GM19025 (cell line): ENCODE measurements around the gene C10orf90.

Experiments used
- ATAC-seq: cut with Tn5 transposase; IDR thresholded peaks from one replicate; pipeline ENCODE4 v1.9.1; 2021; ENCODE audit warnings: mild to moderate bottlenecking, low read depth, moderate library complexity; ENCODE audit not compliant: unreplicated experiment

The C10orf90 gene

DNA sequence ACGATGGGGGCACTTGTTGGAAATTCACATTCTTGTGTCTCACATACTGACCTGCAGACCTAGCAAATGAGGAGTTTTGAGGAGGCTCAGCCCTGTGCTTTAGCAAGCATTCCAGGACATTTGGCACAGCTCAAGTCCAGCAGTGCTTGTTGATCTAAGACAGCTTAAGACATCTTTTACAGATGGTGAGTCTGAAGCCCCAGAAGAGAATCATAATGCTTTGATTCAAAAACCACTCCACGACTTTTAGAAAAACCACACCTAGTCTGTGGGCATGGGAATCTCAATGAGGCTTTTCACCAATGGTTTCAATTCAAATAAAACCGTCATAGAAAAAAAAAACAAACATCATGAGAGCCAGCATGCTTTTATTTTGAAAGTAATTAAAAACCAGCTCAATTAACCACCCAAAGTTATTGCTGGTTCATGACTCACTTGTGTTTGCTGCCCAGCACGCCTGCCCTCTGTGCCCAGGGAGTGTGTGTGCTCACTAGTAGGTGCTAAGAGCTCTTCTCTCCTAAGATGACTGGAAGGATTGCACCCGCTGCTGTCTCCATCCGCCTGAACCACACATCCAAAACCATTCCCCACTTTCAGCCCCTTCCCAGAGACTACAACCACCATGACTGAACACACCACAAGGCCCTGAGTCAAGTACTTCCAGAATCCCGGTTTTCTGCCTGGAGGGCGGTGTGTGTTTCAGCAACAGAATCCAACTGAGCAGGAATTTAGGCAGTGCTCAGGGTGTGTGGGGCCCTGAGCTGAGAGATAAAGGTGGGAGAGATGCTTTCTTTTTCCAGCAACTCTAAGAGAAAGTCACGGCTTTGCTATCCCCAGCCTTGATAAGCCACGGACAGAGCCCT is 152.0 kb downstream of the C10orf90 start:
- ATAC-seq: no peak

DNA sequence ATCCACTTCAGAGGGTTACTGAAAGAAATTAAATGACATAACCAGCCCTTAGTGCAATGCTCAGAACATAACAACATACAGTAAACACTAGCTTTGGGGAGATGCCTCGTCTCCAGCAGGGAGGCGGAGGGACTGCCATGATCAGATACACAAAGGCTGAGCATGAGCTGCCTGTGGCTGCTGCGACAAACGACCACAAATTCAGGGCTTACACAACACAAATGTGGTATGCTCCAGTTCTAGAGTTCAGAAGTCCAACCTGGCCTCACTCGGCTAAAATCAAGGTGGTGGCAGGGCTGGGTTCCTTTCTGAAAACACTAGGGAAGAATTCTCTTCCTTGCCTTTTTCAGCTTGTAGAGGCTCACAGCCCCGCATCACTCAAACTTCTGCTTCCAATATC is 154.0 kb downstream of the C10orf90 start:
- no peak for ATAC-seq

DNA sequence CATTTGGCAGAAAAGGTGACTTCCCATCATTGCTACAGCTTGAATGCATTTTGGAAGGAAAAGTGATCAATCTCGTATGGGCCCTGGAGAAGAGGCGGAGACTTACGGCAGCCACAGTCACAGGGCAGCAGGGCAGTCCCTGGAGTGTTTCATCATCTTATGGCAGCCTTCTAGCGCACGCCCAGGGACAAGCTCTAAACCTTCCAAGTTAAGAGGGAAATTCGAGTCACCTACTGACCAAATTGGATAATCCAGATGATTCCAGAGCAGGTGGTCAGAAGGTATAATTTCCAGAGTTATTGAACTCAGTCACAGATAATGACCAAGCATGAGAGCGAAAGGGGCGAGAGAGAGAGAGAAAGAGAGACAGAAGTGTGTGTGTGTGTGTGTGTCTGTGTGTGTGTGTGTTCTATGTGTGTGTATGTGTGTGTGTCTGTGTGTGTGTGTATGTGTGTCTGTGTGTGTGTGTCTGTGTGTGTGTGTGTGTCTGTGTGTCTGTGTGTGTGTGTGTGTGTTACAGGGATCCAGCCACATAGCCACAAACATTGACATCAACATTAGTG is 158.5 kb downstream of the C10orf90 start:
- no peak for ATAC-seq

DNA sequence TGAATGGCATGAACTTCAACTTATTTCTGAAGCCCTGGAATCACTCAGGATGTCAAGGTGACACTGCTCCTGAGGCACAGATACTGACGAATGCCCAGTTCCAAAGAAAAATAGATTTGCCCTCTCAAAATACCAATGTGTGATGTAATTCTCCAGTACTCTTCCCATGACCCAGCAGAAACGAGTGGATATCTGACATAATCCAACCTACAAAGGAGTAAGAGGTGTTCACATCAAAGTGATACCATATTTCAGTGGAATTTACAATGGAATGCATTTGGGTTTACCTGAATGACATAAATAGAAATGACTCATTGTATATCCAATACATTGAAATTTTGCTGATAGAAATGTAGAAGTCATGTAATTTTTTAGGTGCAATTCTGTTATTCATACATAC is 161.3 kb downstream of the C10orf90 start:
- no peak for ATAC-seq

DNA sequence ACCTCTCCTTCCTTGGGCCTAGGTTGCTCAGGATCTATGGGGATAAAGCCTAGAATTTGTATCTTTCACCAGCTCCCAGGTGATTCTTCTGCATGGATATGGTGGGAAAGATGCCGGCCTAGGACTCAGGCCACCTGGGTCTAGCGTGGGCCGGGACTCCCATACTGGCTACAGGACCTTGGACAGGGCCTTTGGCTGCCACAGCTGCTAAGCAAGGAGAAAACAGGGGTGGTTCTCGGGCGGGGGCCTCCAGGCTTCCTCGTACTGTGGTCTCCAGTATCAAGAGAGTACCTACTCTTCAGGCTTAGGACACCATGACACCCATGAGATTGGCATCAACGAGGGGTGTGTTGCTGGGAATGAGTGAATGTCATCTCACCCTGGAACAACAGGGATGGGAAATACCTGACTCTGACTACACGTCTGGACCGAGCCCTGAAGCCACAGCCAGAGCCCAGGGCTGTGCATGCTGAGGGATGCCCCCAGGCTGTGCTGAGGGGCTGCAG is 161.9 kb downstream of the C10orf90 start:
- ATAC-seq: no peak

DNA sequence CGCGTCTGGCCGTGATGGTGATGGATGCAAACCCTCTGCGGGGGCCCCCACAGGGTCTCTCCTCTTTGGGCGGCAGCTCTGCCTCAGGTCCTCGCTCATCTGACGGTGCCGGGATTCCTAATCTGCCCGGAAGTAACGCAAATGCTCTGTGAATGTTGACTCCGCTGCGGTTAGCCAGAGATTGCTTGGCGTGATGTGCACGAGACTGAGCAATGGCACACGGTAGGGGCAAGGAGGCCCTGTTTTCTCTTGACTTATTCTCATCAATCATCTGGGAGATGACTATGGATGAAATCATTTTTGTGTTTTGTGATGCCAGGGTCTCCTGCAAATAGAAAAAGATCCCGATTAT is 165.8 kb downstream of the C10orf90 start:
- ATAC-seq: no peak

DNA sequence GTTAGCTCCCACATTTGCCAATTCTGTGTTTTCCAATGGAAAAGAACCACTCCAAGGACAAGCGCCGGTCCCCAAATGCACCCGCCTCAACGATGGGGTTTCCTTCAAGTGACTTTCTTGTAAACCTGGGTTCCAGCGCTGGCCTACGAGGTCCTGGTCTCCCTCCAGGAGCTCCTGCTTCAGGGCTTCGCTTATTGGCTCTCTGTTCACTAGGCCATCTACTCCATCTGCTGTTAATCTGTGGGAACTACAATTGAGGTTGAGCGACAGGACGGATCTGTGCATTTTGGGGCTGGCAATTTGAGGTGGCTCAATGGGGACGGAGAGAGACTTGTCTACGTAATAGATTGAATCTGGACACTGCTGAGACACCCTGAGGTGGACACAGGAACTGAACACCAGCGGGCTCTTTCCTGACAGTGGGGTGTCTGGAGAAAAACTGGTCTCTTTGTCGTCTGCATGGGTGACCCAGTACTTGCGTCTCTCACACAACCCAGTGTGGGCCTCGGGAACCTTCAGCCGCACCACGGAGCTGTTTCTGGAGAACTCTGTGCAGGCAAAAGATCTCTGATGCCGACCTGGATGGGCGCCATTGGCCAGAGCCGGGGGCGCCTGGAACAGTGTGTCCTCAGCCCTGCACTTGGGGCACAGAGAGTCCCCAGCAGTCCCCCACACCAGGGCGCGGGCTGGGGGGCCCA is 166.3 kb downstream of the C10orf90 start:
- ATAC-seq: no peak

DNA sequence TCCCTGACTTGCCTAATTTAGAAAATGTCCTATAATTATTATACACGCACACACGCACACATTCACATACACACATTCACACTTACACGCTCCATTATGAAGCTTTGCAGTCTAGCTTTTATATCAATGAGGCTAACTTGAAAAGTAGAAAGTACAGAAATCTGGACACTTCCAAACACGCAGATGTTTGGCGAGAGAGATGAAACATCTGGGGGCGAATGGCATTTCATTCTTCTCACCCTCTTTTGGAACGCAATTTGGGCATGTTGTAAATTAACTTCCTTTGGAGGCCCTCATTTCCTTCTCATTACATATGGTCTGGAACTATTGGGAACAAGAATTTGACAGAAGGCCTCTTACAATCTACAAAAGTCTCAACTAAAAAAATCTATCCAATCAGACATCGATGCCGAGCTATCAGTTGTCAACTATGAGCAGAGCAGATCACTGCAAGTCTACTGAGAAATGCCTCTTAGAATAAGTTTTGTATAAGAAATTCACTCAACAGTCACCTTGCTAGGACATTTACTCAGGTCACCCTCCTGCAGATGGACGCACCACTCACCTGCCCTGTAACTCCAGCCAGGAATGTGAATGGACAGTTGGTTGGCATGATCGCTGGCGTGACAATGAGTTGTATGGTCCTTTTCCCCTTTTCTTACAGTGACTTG is 167.0 kb downstream of the C10orf90 start:
- no peak for ATAC-seq

DNA sequence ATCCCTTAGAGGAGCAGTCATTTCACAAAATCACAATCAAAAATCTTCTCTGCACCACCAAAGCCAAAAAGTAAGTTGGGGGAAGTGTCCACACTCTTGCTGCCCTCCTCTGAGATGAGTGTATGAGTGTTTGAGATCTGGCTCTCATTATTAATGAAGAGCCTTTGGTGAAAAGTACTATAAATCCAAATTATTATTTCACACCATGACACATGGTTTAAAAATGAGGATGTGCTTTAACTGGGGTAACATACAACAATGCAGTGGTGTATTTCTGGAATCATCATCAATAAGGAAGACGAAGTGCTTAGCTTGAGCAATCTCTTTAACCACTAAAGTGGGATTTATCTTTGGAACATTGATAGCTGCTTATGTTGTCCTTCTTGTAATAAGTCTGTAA is 168.1 kb downstream of the C10orf90 start:
- no peak for ATAC-seq

DNA sequence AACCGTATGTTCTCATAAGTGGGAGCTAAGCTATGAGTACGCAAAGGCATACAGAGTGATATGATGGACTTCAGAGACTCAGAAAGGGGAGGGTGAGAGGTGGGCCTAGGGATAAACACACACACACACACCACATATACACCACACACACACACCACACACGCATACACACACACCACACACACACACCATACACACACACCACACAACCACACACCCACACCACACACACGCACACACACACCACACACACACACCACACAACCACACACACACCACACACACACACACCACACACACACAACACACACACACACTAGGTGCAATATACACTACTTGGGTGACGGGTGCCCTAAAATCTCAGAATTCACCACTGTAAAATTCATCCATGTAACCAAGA is 168.7 kb downstream of the C10orf90 start:
- ATAC-seq: no peak

DNA sequence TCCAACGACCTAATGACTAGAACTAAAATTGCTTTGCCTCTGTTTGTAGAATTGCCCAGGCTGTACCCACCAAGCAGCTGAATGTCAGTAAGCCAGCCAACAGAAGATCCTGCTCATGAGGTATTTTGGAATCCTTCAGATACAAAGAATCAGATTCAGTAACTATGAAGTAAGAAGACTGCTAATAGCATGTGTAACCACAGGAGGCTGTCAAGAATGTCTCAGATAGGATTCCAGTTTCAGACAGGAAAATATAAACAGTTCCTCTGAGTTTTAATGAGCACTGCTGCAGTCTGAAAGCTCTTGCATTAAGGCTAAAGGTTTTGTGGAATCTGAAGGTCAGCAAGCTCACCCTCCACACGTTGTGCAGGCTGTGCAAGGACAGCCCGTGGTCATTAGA is 169.6 kb downstream of the C10orf90 start:
- ATAC-seq: no peak

DNA sequence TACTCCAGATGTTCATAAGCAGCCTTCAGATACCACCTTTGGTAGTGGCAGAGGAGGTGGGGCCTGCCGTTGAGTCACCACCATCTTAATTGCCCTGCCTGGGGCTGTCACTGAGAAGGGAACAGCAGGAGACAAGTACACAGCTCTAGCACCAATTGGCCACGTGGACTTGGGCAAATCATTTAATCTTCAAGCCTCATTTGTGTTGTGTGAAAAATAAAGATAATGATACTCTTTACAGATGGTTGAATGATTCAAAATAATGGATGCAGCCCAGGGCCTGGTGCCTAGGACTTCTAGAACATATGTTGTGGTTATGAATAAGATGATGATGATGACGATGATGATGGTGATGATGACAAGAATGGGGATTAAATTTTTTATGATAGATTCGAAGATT is 170.3 kb downstream of the C10orf90 start:
- ATAC-seq: no peak

DNA sequence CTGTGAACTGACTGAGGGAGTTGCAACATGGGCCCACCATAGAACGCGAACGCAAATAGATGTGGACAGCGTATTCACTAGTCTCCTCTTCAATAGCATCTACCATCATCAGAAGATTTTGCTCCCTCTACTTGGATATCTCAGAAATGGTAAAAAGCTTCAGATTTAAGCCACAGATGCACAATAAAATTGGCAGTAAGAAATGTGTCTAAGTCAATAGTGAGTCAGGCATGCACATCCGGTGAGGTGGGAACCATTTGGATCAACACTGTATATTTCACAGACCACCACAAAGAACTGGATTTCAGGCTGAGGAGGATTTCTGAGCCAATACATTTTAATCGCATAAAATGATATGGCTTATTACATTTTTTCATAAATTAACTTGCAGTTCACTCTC is 170.7 kb downstream of the C10orf90 start:
- ATAC-seq: no peak

DNA sequence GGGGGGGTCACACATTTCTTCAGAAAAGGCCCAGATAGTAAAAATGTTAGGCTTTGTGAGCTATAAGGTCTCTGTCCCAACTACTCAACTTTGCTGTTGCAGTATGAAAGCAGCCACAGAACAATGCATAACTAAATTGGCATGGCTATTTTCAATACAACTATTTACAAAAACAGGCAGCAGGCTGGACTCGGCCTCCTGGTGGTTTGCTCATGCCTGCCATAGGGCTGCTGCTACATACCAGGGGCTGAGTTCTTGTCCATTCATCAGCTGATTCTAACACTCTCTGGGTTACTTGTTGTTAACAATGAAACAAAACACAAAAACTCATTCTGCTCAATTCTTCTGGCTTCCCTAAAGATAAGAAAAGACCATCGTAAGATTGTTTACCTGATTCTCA is 172.8 kb downstream of the C10orf90 start:
- no peak for ATAC-seq

DNA sequence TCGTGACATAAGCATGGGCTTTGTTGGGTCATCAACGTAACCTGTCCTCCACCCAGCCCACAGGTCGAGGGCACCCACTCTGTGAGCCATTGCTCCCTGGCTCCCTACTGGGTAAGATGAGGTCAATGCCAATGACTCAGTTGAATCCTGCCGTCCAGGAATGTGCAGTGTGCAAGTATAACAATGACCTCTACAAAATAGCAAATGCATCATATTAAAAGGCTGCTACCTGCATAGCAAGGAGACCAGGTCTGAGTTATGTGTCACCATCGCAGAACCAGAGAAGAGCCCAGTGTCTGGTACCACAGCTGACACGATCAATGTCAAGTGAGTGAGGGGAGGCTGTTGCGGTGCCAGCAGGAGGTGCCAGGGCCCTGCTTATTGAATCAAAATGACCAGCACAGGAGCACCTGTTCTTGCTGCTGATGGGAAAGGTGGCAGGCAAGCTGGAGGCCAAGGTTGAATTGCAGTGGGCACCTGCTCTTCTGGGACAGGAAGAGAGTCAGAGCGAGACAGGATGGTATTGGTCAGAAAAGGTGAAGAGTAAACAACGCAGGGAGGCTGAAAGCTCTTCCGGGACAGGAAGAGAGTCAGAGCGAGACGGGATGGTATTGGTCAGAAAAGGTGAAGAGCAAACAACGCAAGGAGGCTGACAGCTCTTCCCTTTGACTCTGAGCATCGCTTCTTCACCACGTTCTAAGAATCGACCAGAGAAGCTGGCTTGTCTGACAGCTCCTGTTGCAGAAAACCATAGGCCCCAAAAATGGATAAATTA is 173.5 kb downstream of the C10orf90 start:
- ATAC-seq: no peak

DNA sequence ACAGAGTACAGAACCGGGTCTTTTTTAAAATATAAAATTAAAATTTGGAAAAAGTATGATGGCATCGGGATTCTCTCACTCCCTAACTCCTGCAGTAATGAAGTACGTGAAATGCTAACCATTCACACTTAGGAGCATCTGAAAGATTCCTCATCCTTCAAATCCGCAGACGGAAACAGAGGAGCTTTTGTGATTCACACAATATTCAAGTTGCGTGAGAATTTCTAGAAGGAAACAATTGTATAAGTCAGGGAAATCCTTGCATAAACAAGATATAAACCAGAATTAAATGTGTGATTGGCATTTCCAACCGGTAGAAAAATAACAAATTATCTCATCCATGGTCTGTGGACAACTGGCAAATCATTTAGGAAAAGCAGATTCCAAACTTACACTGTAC is 179.0 kb downstream of the C10orf90 start:
- ATAC-seq: no peak

DNA sequence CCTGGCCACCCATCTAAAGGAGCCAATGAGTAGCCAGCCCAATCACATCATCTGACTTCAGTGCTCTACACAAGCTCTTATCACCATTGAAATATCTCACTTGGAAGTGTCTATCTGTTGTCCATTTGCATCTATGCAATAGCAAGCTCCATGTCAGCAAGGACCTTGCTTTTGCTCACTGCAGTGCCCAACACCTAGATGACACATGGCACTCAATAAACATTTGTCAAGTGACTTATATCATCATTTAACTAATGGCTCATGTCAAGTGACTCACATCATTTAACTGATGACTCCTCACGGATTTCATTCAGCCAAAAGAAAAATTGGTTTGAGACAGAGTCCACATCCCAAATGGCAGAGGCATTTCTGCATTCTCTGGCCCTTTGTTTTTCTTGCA is 189.3 kb downstream of the C10orf90 start:
- no peak for ATAC-seq

DNA sequence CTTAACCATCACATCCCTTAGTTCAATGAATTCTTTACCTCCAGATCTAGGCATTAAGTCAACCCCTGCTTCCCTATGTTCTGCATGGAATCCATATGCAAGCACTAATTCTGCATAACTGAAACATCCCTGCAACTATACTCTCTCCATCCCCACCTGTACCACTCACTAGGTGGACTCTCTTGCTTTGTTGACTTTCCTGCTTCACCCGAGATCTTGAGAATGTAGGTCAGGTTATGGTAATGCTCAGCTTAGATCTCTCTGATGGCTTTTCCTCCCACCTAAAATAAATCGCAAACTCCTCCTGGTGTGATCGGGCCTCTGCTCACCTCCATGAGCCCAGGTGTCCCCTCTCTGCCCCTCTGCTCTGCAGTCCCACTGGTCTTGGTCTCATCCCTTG is 189.8 kb downstream of the C10orf90 start:
- no peak for ATAC-seq

DNA sequence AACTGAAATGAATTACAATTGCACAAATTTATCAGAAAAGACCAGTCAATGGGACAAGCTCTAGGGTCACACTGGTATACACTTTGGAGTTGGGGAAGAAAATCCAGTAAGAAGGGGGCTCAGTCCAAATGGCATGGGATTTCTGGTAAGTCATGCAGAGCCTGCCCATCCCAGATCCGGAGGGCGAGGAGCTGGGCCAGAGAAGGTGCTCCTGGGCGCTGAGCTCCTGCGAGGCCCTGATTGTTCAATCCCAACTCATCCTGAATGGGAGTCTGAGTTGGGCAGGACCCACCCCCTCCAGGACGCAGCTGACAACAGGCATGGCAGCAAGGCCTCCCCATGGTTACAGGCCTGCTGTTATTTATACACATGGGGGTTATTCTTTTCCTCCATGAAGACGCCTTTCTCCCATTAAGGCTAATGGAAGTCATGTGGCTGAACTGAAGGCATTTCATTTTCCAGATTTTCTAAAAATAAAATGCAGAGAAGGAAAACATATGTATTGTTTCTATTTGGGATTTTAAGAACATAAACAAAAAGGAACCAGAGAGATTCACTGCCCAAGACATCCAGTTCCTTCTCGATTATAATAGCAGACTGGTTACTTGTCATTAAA is 191.1 kb downstream of the C10orf90 start:
- ATAC-seq: no peak

DNA sequence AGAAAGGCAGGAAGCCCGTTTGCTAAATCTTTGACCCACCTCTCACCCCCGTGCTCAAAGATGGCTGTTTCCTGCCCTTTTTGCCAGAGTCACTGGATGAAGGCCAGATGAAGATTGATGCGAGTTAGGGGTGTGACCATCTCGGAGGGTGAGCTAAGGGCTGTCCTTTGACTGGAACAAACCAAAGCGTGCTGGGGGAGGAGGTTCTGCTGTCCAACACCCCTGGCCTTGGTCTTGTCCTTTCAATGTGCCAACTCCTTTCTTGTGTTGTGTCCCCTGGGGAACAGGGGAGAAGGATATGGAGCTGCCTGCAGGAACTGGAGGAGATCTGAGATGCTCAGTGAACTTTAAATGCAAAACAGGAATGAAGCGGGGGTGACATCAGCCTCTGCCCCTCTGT is 191.9 kb downstream of the C10orf90 start:
- ATAC-seq: no peak
